Liver (tissue), 9 donors: ENCODE measurements around the gene EVA1C. TPM values are rescaled to one million over a fixed set of nuclear protein-coding genes. Genes with fewer than 3 reads are reported as not detected.

Experiments
- DNase-seq: peaks from one replicate; pipeline ENCODE4 v3.0.0-alpha.2; 2017; ENCODE audit warnings: low spot score
- H3K27ac ChIP-seq, 2 donors: one replicate each; pipeline ENCODE4 v1.7.0; 2013; ENCODE audit warnings: inconsistent platforms in 2 of 2, low read length in 2 of 2, control low read depth in 1 of 2, low read depth in 1 of 2, mild to moderate bottlenecking in 1 of 2
- H3K27me3 ChIP-seq, 4 donors: one replicate each; pipeline versions ENCODE4 v1.6.1 to v1.7.0; 2013; ENCODE audit warnings: low read length in 3 of 4, inconsistent platforms in 1 of 4, mild to moderate bottlenecking in 1 of 4, moderate library complexity in 1 of 4; ENCODE audit not compliant: control insufficient read depth in 4 of 4, insufficient read depth in 4 of 4
- H3K36me3 ChIP-seq, 4 donors: one replicate each; pipeline versions ENCODE4 v1.6.1 to v1.7.0; 2013; ENCODE audit warnings: low read length in 3 of 4, mild to moderate bottlenecking in 3 of 4, low read depth in 1 of 4, moderate library complexity in 1 of 4; ENCODE audit not compliant: control insufficient read depth in 4 of 4, insufficient read depth in 3 of 4
- H3K4me1 ChIP-seq, 4 donors: one replicate each; pipeline versions ENCODE4 v1.6.1 to v1.7.0; 2013; ENCODE audit warnings: low read length in 3 of 4, mild to moderate bottlenecking in 3 of 4, moderate library complexity in 1 of 4; ENCODE audit not compliant: control insufficient read depth in 4 of 4, insufficient read depth in 4 of 4
- H3K4me3 ChIP-seq, 3 donors: one replicate each; pipeline versions ENCODE4 v1.6.1 to v1.7.0; 2013; ENCODE audit warnings: low read length in 3 of 3, control low read depth in 1 of 3, low read depth in 1 of 3, mild to moderate bottlenecking in 1 of 3
- H3K9ac ChIP-seq, 2 donors: one replicate each; pipeline ENCODE4 v1.7.0; 2013; ENCODE audit warnings: low read length in 2 of 2, mild to moderate bottlenecking in 2 of 2, moderate library complexity in 2 of 2, control low read depth in 1 of 2, low read depth in 1 of 2
- H3K9me3 ChIP-seq, 4 donors: one replicate each; pipeline versions ENCODE4 v1.6.1 to v1.7.0; 2013; ENCODE audit warnings: low read length in 3 of 4; ENCODE audit not compliant: control insufficient read depth in 4 of 4
- ATF3 ChIP-seq: IDR thresholded peaks from 2 replicates; pipeline ENCODE4 v1.6.1; 2016; ENCODE audit warnings: antibody characterized with exemption
- CTCF ChIP-seq: fragments of 150-350 bp; IDR thresholded peaks from 2 replicates; pipeline ENCODE4 v1.5.1; 2017; ENCODE audit warnings: improper control_type of control experiment, low read depth, low read length; ENCODE audit not compliant: missing input control
- EGR1 ChIP-seq, 2 donors: IDR thresholded peaks; 2 replicates each; pipeline ENCODE4 v1.6.1; 2016 to 2018; ENCODE audit warnings: antibody characterized with exemption in 2 of 2, low read depth in 2 of 2
- FOXA1 ChIP-seq: IDR thresholded peaks from 2 replicates; pipeline ENCODE4 v1.6.1; 2016; ENCODE audit warnings: antibody characterized with exemption
- FOXA2 ChIP-seq: IDR thresholded peaks from 2 replicates; pipeline ENCODE4 v1.6.1; 2016; ENCODE audit warnings: antibody characterized with exemption
- GABPA ChIP-seq, 2 donors: IDR thresholded peaks in 1 of 2; conservative IDR thresholded peaks in 1 of 2; 2 replicates each; pipeline ENCODE4 v1.6.1; 2016; ENCODE audit warnings: antibody characterized with exemption in 2 of 2, mild to moderate bottlenecking in 1 of 2, moderate library complexity in 1 of 2
- HNF4G ChIP-seq: IDR thresholded peaks from 2 replicates; pipeline ENCODE4 v1.6.1; 2016; ENCODE audit warnings: antibody characterized with exemption
- JUND ChIP-seq, 2 donors: IDR thresholded peaks; 2 replicates each; pipeline ENCODE4 v1.6.1; 2016; ENCODE audit warnings: antibody characterized with exemption in 2 of 2
- MAX ChIP-seq: IDR thresholded peaks from 2 replicates; pipeline ENCODE4 v1.6.1; 2016; ENCODE audit warnings: antibody characterized with exemption
- NR2F2 ChIP-seq: IDR thresholded peaks from 2 replicates; pipeline ENCODE4 v1.6.1; 2016; ENCODE audit warnings: antibody characterized with exemption
- RAD21 ChIP-seq, 2 donors: IDR thresholded peaks; 2 replicates each; pipeline ENCODE4 v1.6.1; 2016; ENCODE audit warnings: antibody characterized with exemption in 2 of 2, mild to moderate bottlenecking in 2 of 2
- REST ChIP-seq: IDR thresholded peaks from 2 replicates; pipeline ENCODE4 v1.6.1; 2016; ENCODE audit warnings: antibody characterized with exemption, mild to moderate bottlenecking
- RXRA ChIP-seq, 2 donors: IDR thresholded peaks; 2 replicates each; pipeline ENCODE4 v1.6.1; 2017 to 2018; ENCODE audit warnings: antibody characterized with exemption in 2 of 2, mild to moderate bottlenecking in 1 of 2
- SP1 ChIP-seq: IDR thresholded peaks from 2 replicates; pipeline ENCODE4 v1.6.1; 2018; ENCODE audit warnings: antibody characterized with exemption, mild to moderate bottlenecking
- TAF1 ChIP-seq: conservative IDR thresholded peaks from 2 replicates; pipeline ENCODE4 v1.6.1; 2016; ENCODE audit warnings: antibody characterized with exemption, mild to moderate bottlenecking
- YY1 ChIP-seq: IDR thresholded peaks from 2 replicates; pipeline ENCODE4 v1.6.1; 2016; ENCODE audit warnings: antibody characterized with exemption, mild to moderate bottlenecking
- ZBTB33 ChIP-seq: IDR thresholded peaks from 2 replicates; pipeline ENCODE4 v1.6.1; 2016; ENCODE audit warnings: antibody characterized with exemption
- WGBS: extraction: QIAGEN DNeasy Blood & Tissue Kit; methylation state at CpG from one replicate; pipeline ENCODE4 v1.1.7; 2013; 5-methylcytosine and 5-hydroxymethylcytosine counted together
- polyA plus RNA-seq, 2 donors: library from polyadenylated mRNA; stranded (reverse) in 1 of 2; unstranded in 1 of 2; fragments of 200-250 nt in 1 of 2; fragments of >200 nt in 1 of 2; fragmentation: Nextera tagmentation in 1 of 2; extraction: Ambion mirVana in 1 of 2; gene quantifications; one replicate each; pipeline versions ENCODE4 v1.2.1 to v1.2.3, GENCODE V29; 2013 to 2015
- total RNA-seq, 2 donors: library from RNA; depleted of rRNA; stranded (reverse); fragments of >200 nt; gene quantifications; one replicate each; pipeline ENCODE4 v1.2.3, GENCODE V29; 2014
- donor health status: healthy.
- donor health status: healthy.
- donor health status: healthy.
- donor health status: healthy.
- donor health status: healthy.

The EVA1C gene
- total and polyA plus RNA-seq, 4 donors = 0.47 to 3.3 (median 2.4) TPM

GRCh38 chr21:32447224-32447623 is 34.7 kb downstream of the EVA1C start:
- Histone ChIP-seq H3K4me3 (no peak overlapping the region), H3K4me1 (no peaks in the 10 kb centered on the region), H3K27ac (no peak overlapping the region), H3K36me3 (no peaks in the 10 kb centered on the region), H3K27me3 (no peaks in the 10 kb centered on the region), H3K9ac (no peak overlapping the region), H3K9me3 (peaks cover 0 to 2% (median under 1%) of the 10 kb centered on the region in 4 donors)
- WGBS = 97% methylated on average over 5 of the region's 5 CpGs
- TF ChIP-seq TAF1 (no peak), HNF4G (no peak), JUND (IDR thresholded peaks at IDR 0.05) (no peak), GABPA (IDR thresholded peaks at IDR 0.05 in 1 of 2, conservative IDR thresholded peaks at IDR 0.05 in 1 of 2) (no peak), RAD21 (IDR thresholded peaks at IDR 0.05) (no peak), CTCF (no peak), SP1 (no peak), EGR1 (IDR thresholded peaks at IDR 0.05; ENCODE audit: low read depth in 2 of 2) (no peak), FOXA1 (no peak)
- DNase-seq = no peak

- no peaks in the 10 kb centered on the region for H3K4me1 ChIP-seq
- H3K36me3 ChIP-seq = no peaks in the 10 kb centered on the region
- no peak overlapping the region for H3K27ac ChIP-seq
- H3K4me3 ChIP-seq = no peak overlapping the region
- no peak overlapping the region for H3K9ac ChIP-seq
- H3K9me3 ChIP-seq = peaks cover 0 to 2% (median 0%) of the 10 kb centered on the region in 4 donors
- TF ChIP-seq FOXA1 = no peak
- TF ChIP-seq GABPA (IDR thresholded peaks at IDR 0.05 in 1 of 2, conservative IDR thresholded peaks at IDR 0.05 in 1 of 2) = no peak
- no peak for TF ChIP-seq MAX
- TF ChIP-seq ATF3 = no peak
- TF ChIP-seq JUND (IDR thresholded peaks at IDR 0.05) = no peak
- TF ChIP-seq NR2F2 = no peak
- no peak for TF ChIP-seq RXRA (IDR thresholded peaks at IDR 0.05)
- TF ChIP-seq ZBTB33 = no peak
- TF ChIP-seq EGR1 (IDR thresholded peaks at IDR 0.05; ENCODE audit: low read depth in 2 of 2) = no peak
- TF ChIP-seq REST = no peak
- TF ChIP-seq TAF1 = no peak
- TF ChIP-seq YY1 = no peak
- TF ChIP-seq RAD21 (IDR thresholded peaks at IDR 0.05) = no peak
- TF ChIP-seq HNF4G = no peak
- TF ChIP-seq FOXA2 = no peak
- no peak for TF ChIP-seq CTCF
- H3K27me3 ChIP-seq = no peaks in the 10 kb centered on the region
- 95% methylated on average over 6 of the region's 6 CpGs for WGBS
- no peak for DNase-seq
Observed at GRCh38 chr21:32448803-32449594, 36.5 kb downstream of the EVA1C start.
